ENCODE results near the gene GLI2. TPM values are rescaled to one million over a fixed set of nuclear protein-coding genes. Genes with fewer than 3 reads are reported as not detected.

GLI2 gene
- total and polyA plus RNA-seq, 2 of the 4 experiments (the other 2 are of a cell fraction) = 3.8 to 26.0 TPM

DNA sequence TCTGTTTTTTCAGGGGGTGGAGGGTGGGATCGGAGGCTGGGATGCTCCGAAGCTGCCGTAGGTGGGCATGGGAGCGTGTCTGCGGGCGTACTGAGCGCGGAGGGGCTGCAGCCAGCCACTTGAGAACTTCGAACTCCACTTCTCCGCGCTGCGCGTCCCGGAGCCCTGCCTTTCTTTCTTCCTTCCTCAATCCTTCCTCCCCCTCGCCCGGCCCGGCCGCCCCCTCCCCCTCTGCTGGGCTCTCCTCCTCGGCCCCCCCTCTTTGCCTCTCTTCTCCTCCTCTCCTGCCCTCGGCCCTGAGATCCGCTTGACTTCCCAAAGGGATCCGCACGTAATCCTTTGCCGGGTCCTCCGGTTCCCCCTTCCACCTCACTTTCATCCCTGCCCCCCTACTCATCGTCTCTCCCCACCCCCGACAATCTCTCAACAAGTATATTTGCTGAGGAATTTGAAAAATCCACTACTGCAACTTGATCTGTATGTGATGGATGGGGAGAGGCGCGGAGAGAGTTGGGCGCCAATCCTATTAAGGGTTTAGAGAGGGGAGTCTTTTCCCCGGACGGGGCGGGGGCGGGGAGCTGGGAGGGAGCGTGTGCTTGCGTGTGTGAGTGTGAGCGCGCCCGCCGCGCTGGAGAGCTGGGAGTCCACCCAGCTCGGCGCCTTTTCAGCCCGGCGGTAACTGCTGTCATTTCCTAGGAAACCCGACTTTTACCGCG lies 1.1 kb downstream of the GLI2 start:
- Histone ChIP-seq H2AK9ac (replicated peaks; ENCODE audit: low read depth, low read length, poor library complexity) (peak overlapping the region; percentile 97), H2BK120ac (ENCODE audit: low read depth, low read length) (peak overlapping the region; percentile 92), H3K4me3 (ENCODE audit: insufficient read depth, low read depth, low read length) (peak overlapping the region; percentile 93), H4K5ac (ENCODE audit: low read depth, low read length) (peak overlapping the region; percentile 81), H3K79me1 (ENCODE audit: low read depth in 1 of 2, low read length in 2 of 2) (peaks cover 10 to 69% of the 10 kb centered on the region in 2 experiments), H4K91ac (ENCODE audit: insufficient read depth, low read depth, low read length) (peak overlapping the region; percentile 97), H3K4me2 (ENCODE audit: low read depth, low read length) (peak overlapping the region; percentile 85), H3K36me3 (ENCODE audit: control insufficient read depth, insufficient read depth, low read length) (no peaks in the 10 kb centered on the region), H4K20me1 (ENCODE audit: insufficient read depth, low read length) (peaks cover 36% of the 10 kb centered on the region), H3K14ac (replicated peaks; ENCODE audit: low read depth, low read length) (peak overlapping the region; percentile 98), H3K9ac (ENCODE audit: low read depth, low read length) (peak overlapping the region; percentile 91), H2AFZ (replicated peaks; ENCODE audit: low read length, poor library complexity) (peak overlapping the region; percentile 89), H2BK20ac (ENCODE audit: low read depth, low read length) (peak overlapping the region; percentile 75; the same call in 1 of the 2 replicates), H2BK15ac (ENCODE audit: low read depth, low read length) (peak overlapping the region; percentile 72; the same call in 2 of the 3 replicates), H2AK5ac (ENCODE audit: low read depth, low read length) (peak overlapping the region; percentile 82), H3K27ac (ENCODE audit: insufficient read depth, low read length) (peak overlapping the region; percentile 98), H2BK5ac (ENCODE audit: low read depth, low read length, poor library complexity, severe bottlenecking) (peak overlapping the region; percentile 96), H3K9me3 (ENCODE audit: control insufficient read depth, insufficient read depth, low read length) (no peaks in the 10 kb centered on the region), H3K23ac (ENCODE audit: low read depth, low read length) (peak overlapping the region; percentile 95), H3K4me1 (ENCODE audit: control insufficient read depth, insufficient read depth, low read length) (peaks cover 38% of the 10 kb centered on the region), H3K27me3 (ENCODE audit: control insufficient read depth, insufficient read depth, low read length) (no peaks in the 10 kb centered on the region), H3K9me1 (ENCODE audit: insufficient read depth, low read length) (peaks cover 16% of the 10 kb centered on the region), H3K18ac (ENCODE audit: low read depth, low read length) (peak overlapping the region; percentile 43), H4K8ac (ENCODE audit: low read depth in 2 of 2, low read length in 2 of 2) (peak overlapping the region; percentile 91), H3K56ac (ENCODE audit: extremely low read depth, insufficient read depth, low read length) (peak overlapping the region; percentile 97), H3K4ac (ENCODE audit: low read depth, low read length) (peak overlapping the region; percentile 97)
- POLR2A ChIA-PET (ENCODE audit: unreplicated experiment) = interaction anchor here (0.7 to 1.1 kb wide), 2 partner anchors 89 to 759 kb away, joined by 4 read pairs; no protein-coding TSS in a partner anchor
- CTCF ChIA-PET = interaction anchor here (0.7 to 1.5 kb wide), 4 partner anchors 29 to 89 kb away, joined by 3 to 4 read pairs (median 3); no protein-coding TSS in a partner anchor
- dilution Hi-C loops (cut with HindIII; ENCODE audit: low sequenced_read_pairs, unreplicated experiment) (no loop called here), in situ Hi-C loops (cut with MboI; ENCODE audit: low sequenced_read_pairs) (loop anchor here (10.0 kb wide), 1 partner anchor 78 kb away; no protein-coding TSS in a partner anchor), intact Hi-C loops (cut with micrococcal nuclease) (loop anchor here (1.0 to 5.0 kb wide), 5 partner anchors 30 to 201 kb away; no protein-coding TSS in a partner anchor)
- DNase-seq (peak; percentile 92), ATAC-seq (ENCODE audit: low read depth) (peak; percentile 57)
- 0% methylated on average over 2 of the region's 48 CpGs; no CpG with 5 or more reads in 1 of the 2 experiments for WGBS, 2 experiments (ENCODE audit: extremely low coverage in 2 of 2, insufficient read length in 1 of 2)
- BruUV-seq (replicated peaks) = no TSS peak
- TF ChIP-seq POLR2A (IDR thresholded peaks at IDR 0.05; ENCODE audit: low read depth, low read length) = peak; percentile 63; the same call in 1 of the 2 replicates
- TF ChIP-seq BHLHE40 (IDR thresholded peaks at IDR 0.05; ENCODE audit: low read depth, low read length) = no peak; the same call in 1 of the 2 replicates
- TF ChIP-seq, protein P1, sequence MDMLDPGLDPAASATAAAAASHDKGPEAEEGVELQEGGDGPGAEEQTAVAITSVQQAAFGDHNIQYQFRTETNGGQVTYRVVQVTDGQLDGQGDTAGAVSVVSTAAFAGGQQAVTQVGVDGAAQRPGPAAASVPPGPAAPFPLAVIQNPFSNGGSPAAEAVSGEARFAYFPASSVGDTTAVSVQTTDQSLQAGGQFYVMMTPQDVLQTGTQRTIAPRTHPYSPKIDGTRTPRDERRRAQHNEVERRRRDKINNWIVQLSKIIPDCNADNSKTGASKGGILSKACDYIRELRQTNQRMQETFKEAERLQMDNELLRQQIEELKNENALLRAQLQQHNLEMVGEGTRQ (IDR thresholded peaks at IDR 0.05; ENCODE audit: low read depth, low read length) = no peak
- TF ChIP-seq, protein P2, sequence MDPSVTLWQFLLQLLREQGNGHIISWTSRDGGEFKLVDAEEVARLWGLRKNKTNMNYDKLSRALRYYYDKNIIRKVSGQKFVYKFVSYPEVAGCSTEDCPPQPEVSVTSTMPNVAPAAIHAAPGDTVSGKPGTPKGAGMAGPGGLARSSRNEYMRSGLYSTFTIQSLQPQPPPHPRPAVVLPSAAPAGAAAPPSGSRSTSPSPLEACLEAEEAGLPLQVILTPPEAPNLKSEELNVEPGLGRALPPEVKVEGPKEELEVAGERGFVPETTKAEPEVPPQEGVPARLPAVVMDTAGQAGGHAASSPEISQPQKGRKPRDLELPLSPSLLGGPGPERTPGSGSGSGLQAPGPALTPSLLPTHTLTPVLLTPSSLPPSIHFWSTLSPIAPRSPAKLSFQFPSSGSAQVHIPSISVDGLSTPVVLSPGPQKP (IDR thresholded peaks at IDR 0.05; ENCODE audit: borderline replicate concordance, low read depth, low read length) = no peak
- TF ChIP-seq MXI1 (IDR thresholded peaks at IDR 0.05; ENCODE audit: borderline replicate concordance, low read depth, low read length) = no peak; the same call in 1 of the 2 replicates
- TF ChIP-seq RCOR1 (IDR thresholded peaks at IDR 0.05; ENCODE audit: insufficient replicate concordance, low read length) = no peak
- TF ChIP-seq CEBPB (IDR thresholded peaks at IDR 0.05; ENCODE audit: low read depth, low read length) = no peak
- TF ChIP-seq FOS (IDR thresholded peaks at IDR 0.05; ENCODE audit: low read depth, low read length) = no peak
- peak; percentile 40 for TF ChIP-seq MAZ (IDR thresholded peaks at IDR 0.05; ENCODE audit: borderline replicate concordance, low read depth, low read length)
- 0 out of 2 replicates have a peak, but pooled peaks have one; percentile 10 for TF ChIP-seq SMC3 (IDR thresholded peaks at IDR 0.05; ENCODE audit: low read depth, low read length)
- 0 out of 2 replicates have a peak, but pooled peaks have one; percentile 57 for TF ChIP-seq CHD1 (IDR thresholded peaks at IDR 0.05; ENCODE audit: low read depth, low read length)
- no peak for TF ChIP-seq RFX5 (IDR thresholded peaks at IDR 0.05; ENCODE audit: low read depth, low read length)
- no peak for TF ChIP-seq MAFK (IDR thresholded peaks at IDR 0.05; ENCODE audit: low read depth, low read length)
- no peak; the same call in 1 of the 2 replicates for TF ChIP-seq RAD21 (IDR thresholded peaks at IDR 0.05; ENCODE audit: low read length)
- TF ChIP-seq NFE2L2 (IDR thresholded peaks at IDR 0.05; ENCODE audit: low read depth, low read length) = no peak

Data from IMR-90 (cell line).